Peyer's patch (tissue), 4 donors: Measurements from ENCODE around the gene PCGF1.

ENCODE experiments used
- POLR2A ChIP-seq, 2 donors: fragments of 450-650 bp; IDR thresholded peaks; one replicate each; pipeline ENCODE4 v1.5.1; 2017; ENCODE audit warnings: antibody characterized with exemption in 2 of 2, mild to moderate bottlenecking in 2 of 2, moderate library complexity in 2 of 2
- TF ChIP-seq, protein P1 (sequence below), 6 experiments: fragments of 450-650 bp in 4 of 6; fragments of 200-600 bp in 2 of 6; sonication (generic) in 1 of 6; IDR thresholded peaks; one replicate each; pipeline ENCODE4 v1.5.1; 2017 to 2019; ENCODE audit warnings: antibody characterized with exemption in 6 of 6, mild to moderate bottlenecking in 3 of 6, moderate library complexity in 1 of 6

DNA sequence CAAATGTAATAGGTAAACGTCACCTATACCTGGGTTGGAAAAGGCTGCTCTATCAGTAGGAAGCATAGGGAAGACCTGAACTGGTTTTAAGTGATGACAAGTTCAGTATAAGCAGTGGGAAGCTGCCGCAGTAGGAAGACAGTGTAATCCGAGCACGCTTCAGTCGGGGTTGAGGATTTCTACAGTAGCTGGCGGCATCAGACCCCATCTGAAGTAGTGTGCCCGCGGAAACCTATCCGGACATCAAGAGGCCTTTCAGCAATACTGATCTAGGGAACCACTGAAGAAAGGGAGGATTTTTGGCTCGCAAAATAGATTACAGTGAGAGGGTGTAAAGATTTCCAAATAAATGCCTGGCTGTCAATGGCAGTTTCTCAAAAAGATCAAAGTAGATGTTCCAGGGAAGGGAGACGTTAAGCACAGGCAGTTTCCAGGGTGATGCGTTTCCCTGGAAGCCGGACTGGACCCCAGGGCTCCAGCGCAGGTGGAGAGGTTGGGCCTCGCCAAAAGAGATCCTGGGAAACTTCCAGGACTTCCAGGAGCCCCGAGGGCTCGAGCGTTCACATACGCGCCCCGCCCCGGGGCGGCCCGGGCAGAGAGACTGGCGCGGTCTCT, 40.9 kb upstream of the PCGF1 start:
- TF ChIP-seq, protein P1, sequence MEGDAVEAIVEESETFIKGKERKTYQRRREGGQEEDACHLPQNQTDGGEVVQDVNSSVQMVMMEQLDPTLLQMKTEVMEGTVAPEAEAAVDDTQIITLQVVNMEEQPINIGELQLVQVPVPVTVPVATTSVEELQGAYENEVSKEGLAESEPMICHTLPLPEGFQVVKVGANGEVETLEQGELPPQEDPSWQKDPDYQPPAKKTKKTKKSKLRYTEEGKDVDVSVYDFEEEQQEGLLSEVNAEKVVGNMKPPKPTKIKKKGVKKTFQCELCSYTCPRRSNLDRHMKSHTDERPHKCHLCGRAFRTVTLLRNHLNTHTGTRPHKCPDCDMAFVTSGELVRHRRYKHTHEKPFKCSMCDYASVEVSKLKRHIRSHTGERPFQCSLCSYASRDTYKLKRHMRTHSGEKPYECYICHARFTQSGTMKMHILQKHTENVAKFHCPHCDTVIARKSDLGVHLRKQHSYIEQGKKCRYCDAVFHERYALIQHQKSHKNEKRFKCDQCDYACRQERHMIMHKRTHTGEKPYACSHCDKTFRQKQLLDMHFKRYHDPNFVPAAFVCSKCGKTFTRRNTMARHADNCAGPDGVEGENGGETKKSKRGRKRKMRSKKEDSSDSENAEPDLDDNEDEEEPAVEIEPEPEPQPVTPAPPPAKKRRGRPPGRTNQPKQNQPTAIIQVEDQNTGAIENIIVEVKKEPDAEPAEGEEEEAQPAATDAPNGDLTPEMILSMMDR (IDR thresholded peaks at IDR 0.05): no peak
- no peak for TF ChIP-seq POLR2A (IDR thresholded peaks at IDR 0.05)
